GM12878 (cell line): ENCODE measurements around the gene HAO2. TPM values are rescaled to one million over a fixed set of nuclear protein-coding genes. Genes with fewer than 3 reads are reported as not detected.

Experiments used
- ATAC-seq: fragments of 200-7000 bp; cut with Tn5 transposase; 3 replicates; pipeline ENCODE4 v1.9.1; 2020; ENCODE audit warnings: mild to moderate bottlenecking, moderate library complexity
- BruUV-seq: library from RNA; stranded (reverse); fragments of 400-500 nt; replicated peaks from 2 replicates; lab custom pipeline; 2021; lab: Mats Ljungman, UMichigan
- CTCF ChIA-PET: fragments of 300-600 bp; sonication (Branson Sonifier 250); formaldehyde crosslinking; extraction: SDS; loops from one replicate; lab custom pipeline; 2021; ENCODE audit warnings: inconsistent platforms; lab: Yijun Ruan, JAX
- POLR2A ChIA-PET: fragments of 350-600 bp; formaldehyde crosslinking; extraction: SDS; loops from one replicate; lab custom pipeline; 2021; ENCODE audit warnings: inconsistent platforms; lab: Charles Lee
- RAD21 ChIA-PET: fragments of 300-600 bp; sonication (Branson Sonifier 250); formaldehyde crosslinking; loops from one replicate; lab custom pipeline; 2023; ENCODE audit warnings: antibody characterized with exemption; ENCODE audit not compliant: unreplicated experiment; lab: Charles Lee
- SMC1A ChIA-PET: fragments of 300-600 bp; sonication (Branson Sonifier 250); formaldehyde crosslinking; loops from one replicate; lab custom pipeline; 2023; ENCODE audit not compliant: unreplicated experiment, uncharacterized antibody; lab: Charles Lee
- DNase-seq: peaks from one replicate; pipeline ENCODE4 v3.0.0-alpha.2; 2011; ENCODE audit warnings: low read depth, low spot score
- FAIRE-seq: peaks from 3 replicates; lab custom pipeline; 2011; peaks lifted over from hg19 to GRCh38; lab: Jason Lieb, UNC
- H2AFZ ChIP-seq: 2 replicates; pipeline ENCODE4 v1.6.0; 2011; ENCODE audit warnings: low read depth, low read length, control low read depth; ENCODE audit not compliant: control insufficient read depth
- H3K27ac ChIP-seq: 2 replicates; pipeline ENCODE4 v1.5.1; 2011; ENCODE audit warnings: control low read depth; ENCODE audit not compliant: control insufficient read depth, insufficient read depth
- H3K27me3 ChIP-seq, 2 experiments: replicated peaks in 1 of 2; 2 replicates each; pipeline versions ENCODE4 v1.6.0 to v1.6.1; 2011; ENCODE audit warnings: low read length in 1 of 2; ENCODE audit not compliant: control insufficient read depth in 2 of 2, insufficient read depth in 2 of 2
- H3K36me3 ChIP-seq, 2 experiments: 2 replicates each; pipeline ENCODE4 v1.5.1; 2011; ENCODE audit warnings: low read length in 1 of 2; ENCODE audit not compliant: control insufficient read depth in 2 of 2, insufficient read depth in 2 of 2
- H3K4me1 ChIP-seq: 2 replicates; pipeline ENCODE4 v1.6.1; 2011; ENCODE audit warnings: mild to moderate bottlenecking, low read length, moderate library complexity, mixed read lengths; ENCODE audit not compliant: control insufficient read depth, insufficient read depth
- H3K4me2 ChIP-seq: 2 replicates; pipeline ENCODE4 v1.6.0; 2011; ENCODE audit warnings: control low read depth; ENCODE audit not compliant: control insufficient read depth, insufficient read depth
- H3K4me3 ChIP-seq: fragments of 200-600 bp; sonication (generic); 2 replicates; pipeline ENCODE4 v1.5.1; 2016
- H3K79me2 ChIP-seq: 2 replicates; pipeline ENCODE4 v1.6.0; 2011; ENCODE audit warnings: low read length; ENCODE audit not compliant: control insufficient read depth, insufficient read depth
- H3K9ac ChIP-seq: 2 replicates; pipeline ENCODE4 v1.8.0; 2011; ENCODE audit warnings: low read length, control low read depth, mixed read lengths; ENCODE audit not compliant: control insufficient read depth, insufficient read depth
- H3K9me3 ChIP-seq: replicated peaks from 3 replicates; pipeline ENCODE4 v1.5.1; 2011; ENCODE audit warnings: mild to moderate bottlenecking, low read length; ENCODE audit not compliant: control insufficient read depth, insufficient read depth
- H4K20me1 ChIP-seq: 2 replicates; pipeline ENCODE4 v1.6.0; 2011; ENCODE audit not compliant: control insufficient read depth, insufficient read depth
- BRCA1 ChIP-seq: IDR thresholded peaks from 2 replicates; pipeline ENCODE4 v1.6.1; 2011; ENCODE audit warnings: low read depth, low read length, improper control_type of control experiment
- NFIC ChIP-seq: IDR thresholded peaks from 2 replicates; pipeline ENCODE4 v1.6.1; 2012; ENCODE audit warnings: low read depth, mild to moderate bottlenecking, inconsistent platforms, low read length, moderate library complexity
- RFX5 ChIP-seq: IDR thresholded peaks from 2 replicates; pipeline ENCODE4 v1.6.1; 2011; ENCODE audit warnings: low read depth, low read length, improper control_type of control experiment
- SIN3A ChIP-seq: IDR thresholded peaks from 2 replicates; pipeline ENCODE4 v1.6.1; 2012; ENCODE audit warnings: low read depth, low read length, improper control_type of control experiment
- SP1 ChIP-seq: IDR thresholded peaks from one replicate; pipeline ENCODE4 v1.6.1; 2011; ENCODE audit warnings: low read depth, low read length
- SRF ChIP-seq, 2 experiments: IDR thresholded peaks; 2 replicates each; pipeline ENCODE4 v1.6.1; 2011; ENCODE audit warnings: low read depth in 2 of 2, low read length in 2 of 2, mild to moderate bottlenecking in 1 of 2, moderate library complexity in 1 of 2
- SUPT20H ChIP-seq: IDR thresholded peaks from 2 replicates; pipeline ENCODE4 v1.6.1; 2011; ENCODE audit warnings: low read depth, mild to moderate bottlenecking, low read length, moderate library complexity, borderline replicate concordance; ENCODE audit not compliant: control insufficient read depth
- TAF1 ChIP-seq: IDR thresholded peaks from 2 replicates; pipeline ENCODE4 v1.6.1; 2011; ENCODE audit warnings: mild to moderate bottlenecking, low read depth, low read length, borderline replicate concordance
- TCF12 ChIP-seq: IDR thresholded peaks from 2 replicates; pipeline ENCODE4 v1.6.1; 2011; ENCODE audit warnings: low read depth, mild to moderate bottlenecking, low read length
- TCF3 ChIP-seq: IDR thresholded peaks from 2 replicates; pipeline ENCODE4 v1.6.1; 2012; ENCODE audit warnings: low read depth, mild to moderate bottlenecking, low read length, borderline replicate concordance; ENCODE audit not compliant: insufficient read depth
- ZNF622 ChIP-seq: fragments of 450-650 bp; IDR thresholded peaks from 2 replicates; pipeline ENCODE4 v1.6.1; 2017; ENCODE audit warnings: mild to moderate bottlenecking, inconsistent platforms
- in situ Hi-C: fragments of 300-500 bp; cut with MboI; formaldehyde crosslinking; loops from 9 replicates; pipeline ENCODE4 v1.14.3; 2018; ENCODE audit warnings: mixed read lengths
- intact Hi-C: fragments of 100-400 bp; cut with micrococcal nuclease; formaldehyde crosslinking; loops from one replicate; pipeline ENCODE4 v1.14.2; 2022; ENCODE audit not compliant: unreplicated experiment
- polyA plus RNA-seq, 11 experiments: library from polyadenylated mRNA; depleted of rRNA in 4 of 11; unstranded in 6 of 11; stranded (reverse) in 5 of 11; fragments of >200 nt; fragmentation: Nextera tagmentation in 4 of 11; fragmentation: Illumina TruSeq in 1 of 11; extraction: Ambion mirVana in 4 of 11; extraction: Trizol in 1 of 11; gene quantifications; 1 replicate in 1 of 11; 2 replicates in 10 of 11; pipeline versions ENCODE4 v1.2.1 to v1.2.3, GENCODE V29; 2011 to 2016; ENCODE audit warnings: inconsistent platforms in 2 of 11, missing spikeins in 2 of 11, low read depth in 1 of 11
- total RNA-seq, 4 experiments: library from RNA; depleted of rRNA in 3 of 4; stranded (reverse); fragments of >200 nt in 3 of 4; fragmentation: Illumina TruSeq in 1 of 4; extraction: Trizol in 1 of 4; gene quantifications; 2 replicates each; pipeline versions ENCODE4 v1.2.1 to v1.2.3, GENCODE V29; 2013 to 2021
- TF ChIP-seq, protein P1 (sequence below): IDR thresholded peaks from 2 replicates; pipeline ENCODE4 v1.6.1; 2012; ENCODE audit warnings: low read depth, low read length, improper control_type of control experiment
- TF ChIP-seq, protein P2 (sequence below): fragments of 150-350 bp; IDR thresholded peaks from 2 replicates; pipeline ENCODE4 v1.6.1; 2016; ENCODE audit warnings: low read depth, low read length
- TF ChIP-seq, protein P3 (sequence below): IDR thresholded peaks from 2 replicates; pipeline ENCODE4 v1.6.1; 2011; ENCODE audit warnings: borderline replicate concordance, low read depth, mild to moderate bottlenecking, moderate library complexity, mixed read lengths, low read length; ENCODE audit not compliant: insufficient read depth; ENCODE audit errors: extremely low read length

Gene HAO2
- total and polyA plus RNA-seq, 10 of the 15 experiments (the other 5 are each of a cell fraction or from before 2014, with no cell fraction given): not detected

DNA sequence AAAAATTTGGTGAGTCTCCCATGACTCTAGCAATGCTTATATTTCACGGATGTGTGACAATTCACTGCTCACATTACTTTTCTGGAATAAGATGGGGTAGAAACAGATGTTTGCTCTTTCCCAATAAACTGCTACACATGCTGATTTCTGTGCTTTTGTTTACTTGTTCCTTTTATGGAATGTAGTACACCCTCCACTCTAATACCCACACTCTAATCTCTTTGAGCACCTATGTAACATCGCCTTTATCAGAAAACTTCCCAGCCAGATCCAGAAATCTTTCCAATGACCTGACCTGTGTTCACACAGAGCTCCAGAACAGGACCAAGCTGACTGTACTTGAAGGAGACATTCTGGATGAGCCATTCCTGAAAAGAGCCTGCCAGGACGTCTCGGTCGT is 50.5 kb downstream of the HAO2 start (continued):
- TF ChIP-seq SP1: no peak
- no peak for TF ChIP-seq SRF (IDR thresholded peaks at IDR 0.05; ENCODE audit: low read depth in 2 of 2, low read length in 2 of 2)
- TF ChIP-seq, protein P1, sequence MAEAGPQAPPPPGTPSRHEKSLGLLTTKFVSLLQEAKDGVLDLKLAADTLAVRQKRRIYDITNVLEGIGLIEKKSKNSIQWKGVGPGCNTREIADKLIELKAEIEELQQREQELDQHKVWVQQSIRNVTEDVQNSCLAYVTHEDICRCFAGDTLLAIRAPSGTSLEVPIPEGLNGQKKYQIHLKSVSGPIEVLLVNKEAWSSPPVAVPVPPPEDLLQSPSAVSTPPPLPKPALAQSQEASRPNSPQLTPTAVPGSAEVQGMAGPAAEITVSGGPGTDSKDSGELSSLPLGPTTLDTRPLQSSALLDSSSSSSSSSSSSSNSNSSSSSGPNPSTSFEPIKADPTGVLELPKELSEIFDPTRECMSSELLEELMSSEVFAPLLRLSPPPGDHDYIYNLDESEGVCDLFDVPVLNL: no peak
- TF ChIP-seq ZNF622: no peak
- TF ChIP-seq, protein P2, sequence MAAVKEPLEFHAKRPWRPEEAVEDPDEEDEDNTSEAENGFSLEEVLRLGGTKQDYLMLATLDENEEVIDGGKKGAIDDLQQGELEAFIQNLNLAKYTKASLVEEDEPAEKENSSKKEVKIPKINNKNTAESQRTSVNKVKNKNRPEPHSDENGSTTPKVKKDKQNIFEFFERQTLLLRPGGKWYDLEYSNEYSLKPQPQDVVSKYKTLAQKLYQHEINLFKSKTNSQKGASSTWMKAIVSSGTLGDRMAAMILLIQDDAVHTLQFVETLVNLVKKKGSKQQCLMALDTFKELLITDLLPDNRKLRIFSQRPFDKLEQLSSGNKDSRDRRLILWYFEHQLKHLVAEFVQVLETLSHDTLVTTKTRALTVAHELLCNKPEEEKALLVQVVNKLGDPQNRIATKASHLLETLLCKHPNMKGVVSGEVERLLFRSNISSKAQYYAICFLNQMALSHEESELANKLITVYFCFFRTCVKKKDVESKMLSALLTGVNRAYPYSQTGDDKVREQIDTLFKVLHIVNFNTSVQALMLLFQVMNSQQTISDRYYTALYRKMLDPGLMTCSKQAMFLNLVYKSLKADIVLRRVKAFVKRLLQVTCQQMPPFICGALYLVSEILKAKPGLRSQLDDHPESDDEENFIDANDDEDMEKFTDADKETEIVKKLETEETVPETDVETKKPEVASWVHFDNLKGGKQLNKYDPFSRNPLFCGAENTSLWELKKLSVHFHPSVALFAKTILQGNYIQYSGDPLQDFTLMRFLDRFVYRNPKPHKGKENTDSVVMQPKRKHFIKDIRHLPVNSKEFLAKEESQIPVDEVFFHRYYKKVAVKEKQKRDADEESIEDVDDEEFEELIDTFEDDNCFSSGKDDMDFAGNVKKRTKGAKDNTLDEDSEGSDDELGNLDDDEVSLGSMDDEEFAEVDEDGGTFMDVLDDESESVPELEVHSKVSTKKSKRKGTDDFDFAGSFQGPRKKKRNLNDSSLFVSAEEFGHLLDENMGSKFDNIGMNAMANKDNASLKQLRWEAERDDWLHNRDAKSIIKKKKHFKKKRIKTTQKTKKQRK: no peak
- no peak for TF ChIP-seq TCF3
- no peak for TF ChIP-seq NFIC

- Histone ChIP-seq H3K9me3 (no peaks in the 10 kb centered on the region), H3K79me2 (no peaks in the 10 kb centered on the region), H3K4me2 (no peak overlapping the region), H3K27me3 (no peaks in the 10 kb centered on the region; a peak in 1 of 4 replicates), H2AFZ (no peak overlapping the region), H3K9ac (no peak overlapping the region), H3K27ac (no peak overlapping the region), H3K4me1 (no peaks in the 10 kb centered on the region), H3K4me3 (no peak overlapping the region), H3K36me3 (no peaks in the 10 kb centered on the region), H4K20me1 (no peaks in the 10 kb centered on the region)
- no peak for DNase-seq
- SMC1A ChIA-PET: no interaction called here
- RAD21 ChIA-PET: no interaction called here
- no peak for TF ChIP-seq TCF12
- TF ChIP-seq SIN3A: no peak
- TF ChIP-seq, protein P3, sequence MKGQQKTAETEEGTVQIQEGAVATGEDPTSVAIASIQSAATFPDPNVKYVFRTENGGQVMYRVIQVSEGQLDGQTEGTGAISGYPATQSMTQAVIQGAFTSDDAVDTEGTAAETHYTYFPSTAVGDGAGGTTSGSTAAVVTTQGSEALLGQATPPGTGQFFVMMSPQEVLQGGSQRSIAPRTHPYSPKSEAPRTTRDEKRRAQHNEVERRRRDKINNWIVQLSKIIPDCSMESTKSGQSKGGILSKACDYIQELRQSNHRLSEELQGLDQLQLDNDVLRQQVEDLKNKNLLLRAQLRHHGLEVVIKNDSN: no peak
- TF ChIP-seq BRCA1: no peak
- TF ChIP-seq SUPT20H: no peak
- no peak for TF ChIP-seq RFX5
- no peak for TF ChIP-seq TAF1
- BruUV-seq: no TSS peak
- ATAC-seq: no peak
- intact Hi-C loops: no loop called here
- POLR2A ChIA-PET: no interaction called here
- FAIRE-seq: no peak
- CTCF ChIA-PET: interaction anchor here (0.6 kb wide), 1 partner anchor 208 kb away, joined by 3 read pairs; no protein-coding TSS in a partner anchor
- in situ Hi-C loops: no loop called here
These were observed 52.1 kb downstream of the HAO2 start for GRCh38 chr1:119420638-119421037.
